ENCODE results near the gene LPAR2.

Gene LPAR2

GRCh38 chr19:19657397-19657783 lies 29.4 kb upstream of the LPAR2 start:
- no peak for DNase-seq
- Histone ChIP-seq H3K27ac (ENCODE audit: low read length) (no peak overlapping the region), H3K9me2 (replicated peaks; ENCODE audit: insufficient read depth, low read length) (no peaks in the 10 kb centered on the region), H3K27me3 (replicated peaks; ENCODE audit: insufficient read depth, low read length) (no peaks in the 10 kb centered on the region), H3K4me1 (ENCODE audit: low read length) (0 out of 2 replicates have a peak, but pooled peaks cover 2% of the 10 kb centered on the region), H3K4me3 (ENCODE audit: low read length) (no peak overlapping the region), H3K79me2 (ENCODE audit: low read length) (peaks cover 28% of the 10 kb centered on the region), H3K4me2 (ENCODE audit: low read depth, low read length) (no peak overlapping the region), H3K9ac (ENCODE audit: low read length) (no peak overlapping the region), H3K9me3 (replicated peaks; ENCODE audit: insufficient read depth, low read length) (no peaks in the 10 kb centered on the region), H3F3A (ENCODE audit: insufficient read depth, low read length) (no peaks in the 10 kb centered on the region), H3K36me3 (replicated peaks; ENCODE audit: insufficient read depth, low read length) (peaks cover 5% of the 10 kb centered on the region; the same call in 1 of the 2 replicates), H4K20me1 (ENCODE audit: insufficient read depth, low read length) (no peaks in the 10 kb centered on the region), H2AFZ (ENCODE audit: low read length) (no peak overlapping the region)
- no peak for TF ChIP-seq EZH2phosphoT487 (IDR thresholded peaks at IDR 0.05; ENCODE audit: low read length)
- no peak for TF ChIP-seq EZH2 (optimal IDR thresholded peaks at IDR 0.05; ENCODE audit: low read depth, low read length)
- TF ChIP-seq CTCF (IDR thresholded peaks at IDR 0.05; ENCODE audit: low read length) = no peak

DNA sequence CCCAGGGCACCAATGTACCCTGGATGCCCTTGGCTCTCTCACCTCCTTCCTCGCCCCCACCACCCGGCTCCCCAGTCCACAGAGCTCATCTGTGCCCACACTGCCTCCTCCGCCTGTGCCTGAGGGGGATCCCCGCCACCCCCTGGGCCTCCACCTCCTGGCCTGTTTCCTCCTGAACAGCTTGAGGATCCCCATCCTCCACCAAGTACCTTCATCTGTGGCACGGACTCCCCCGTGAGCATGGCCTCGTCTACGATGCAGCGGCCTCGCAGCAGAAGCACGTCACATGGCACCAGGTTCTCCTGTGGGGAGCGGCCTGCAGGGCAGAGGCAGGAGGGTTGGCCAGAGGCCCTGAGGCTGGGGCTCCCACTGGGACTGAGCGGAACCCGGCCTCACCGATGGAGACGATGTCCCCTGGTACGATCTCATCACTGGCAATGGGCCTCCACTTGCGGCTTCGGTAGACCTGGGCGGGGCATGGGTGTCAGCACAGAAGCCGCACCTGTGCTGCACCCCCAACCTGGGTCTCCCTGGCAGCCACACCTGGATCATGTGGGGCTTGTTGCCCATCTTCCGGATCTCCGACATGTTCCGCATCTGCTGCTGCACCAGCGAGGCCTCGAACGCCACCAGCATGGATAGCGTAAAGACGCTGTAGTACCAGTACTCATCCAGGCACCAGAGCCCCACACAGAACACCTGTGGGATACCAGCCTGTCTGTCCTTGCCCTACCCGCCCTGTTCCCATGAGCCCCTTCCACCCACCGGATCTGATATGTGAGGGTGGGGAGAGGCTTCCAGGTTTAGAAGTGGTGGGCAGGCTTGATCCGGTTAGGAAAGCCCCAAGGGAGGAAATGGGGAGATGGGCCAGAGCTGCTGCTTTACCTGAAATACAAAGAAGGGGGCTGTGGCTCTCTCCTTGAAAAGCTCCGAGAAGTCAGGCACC lies 28.7 kb upstream of the LPAR2 start:
- no peaks in the 10 kb centered on the region for H4K20me1 ChIP-seq (ENCODE audit: insufficient read depth, low read length)
- peaks cover 21% of the 10 kb centered on the region for H3K79me2 ChIP-seq (ENCODE audit: low read length)
- H2AFZ ChIP-seq (ENCODE audit: low read length) = no peak overlapping the region
- H3K4me1 ChIP-seq (ENCODE audit: low read length) = no peaks in the 10 kb centered on the region
- H3K9me3 ChIP-seq (replicated peaks; ENCODE audit: insufficient read depth, low read length) = no peaks in the 10 kb centered on the region
- DNase-seq = no peak
- no peak overlapping the region for H3K9ac ChIP-seq (ENCODE audit: low read length)
- peaks cover 5% of the 10 kb centered on the region; the same call in 1 of the 2 replicates for H3K36me3 ChIP-seq (replicated peaks; ENCODE audit: insufficient read depth, low read length)
- H3K9me2 ChIP-seq (replicated peaks; ENCODE audit: insufficient read depth, low read length) = no peaks in the 10 kb centered on the region
- no peak overlapping the region for H3K4me3 ChIP-seq (ENCODE audit: low read length)
- no peak overlapping the region for H3K27ac ChIP-seq (ENCODE audit: low read length)
- H3F3A ChIP-seq (ENCODE audit: insufficient read depth, low read length) = no peaks in the 10 kb centered on the region
- TF ChIP-seq EZH2 (optimal IDR thresholded peaks at IDR 0.05; ENCODE audit: low read depth, low read length) = no peak
- no peak for TF ChIP-seq CTCF (IDR thresholded peaks at IDR 0.05; ENCODE audit: low read length)
- TF ChIP-seq EZH2phosphoT487 (IDR thresholded peaks at IDR 0.05; ENCODE audit: low read length) = no peak
- no peaks in the 10 kb centered on the region for H3K27me3 ChIP-seq (replicated peaks; ENCODE audit: insufficient read depth, low read length)
- H3K4me2 ChIP-seq (ENCODE audit: low read depth, low read length) = no peak overlapping the region

DNA sequence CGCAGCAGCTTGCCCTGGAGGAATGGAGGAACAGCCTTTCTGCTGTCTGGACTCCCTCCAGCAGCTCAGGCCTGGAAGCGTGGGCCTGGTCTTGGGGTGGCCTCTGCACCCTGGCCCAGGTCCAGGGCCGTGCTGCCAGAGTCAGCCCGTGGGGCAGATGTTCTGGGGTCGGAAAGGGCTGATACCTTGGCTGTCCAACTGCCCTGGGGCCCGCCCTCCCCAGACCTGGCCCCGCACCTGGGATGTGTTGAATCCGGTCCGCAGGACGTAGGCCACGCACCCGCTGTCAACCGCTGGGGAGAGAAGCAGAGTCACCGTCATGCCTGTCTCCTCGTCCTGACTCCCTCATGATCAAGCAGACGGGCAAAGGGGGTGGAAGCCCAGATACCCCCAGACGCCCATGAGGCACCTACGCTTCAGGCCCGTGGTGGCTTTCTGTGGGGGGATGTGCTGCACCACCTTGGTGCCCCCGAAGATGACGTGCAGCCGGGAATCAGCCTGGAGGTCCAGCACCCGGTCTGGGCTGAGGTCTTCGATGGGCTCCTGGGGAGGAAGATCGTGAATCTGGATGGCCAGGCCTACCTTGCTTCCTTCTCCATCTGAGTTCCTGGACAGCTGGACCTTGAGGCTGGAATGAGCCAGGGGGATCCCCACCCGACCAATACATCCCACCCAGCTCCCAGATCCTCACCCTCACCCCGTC lies 27.8 kb upstream of the LPAR2 start:
- no peaks in the 10 kb centered on the region for H3F3A ChIP-seq (ENCODE audit: insufficient read depth, low read length)
- TF ChIP-seq CTCF (IDR thresholded peaks at IDR 0.05; ENCODE audit: low read length) = no peak
- no peak for TF ChIP-seq EZH2 (optimal IDR thresholded peaks at IDR 0.05; ENCODE audit: low read depth, low read length)
- TF ChIP-seq EZH2phosphoT487 (IDR thresholded peaks at IDR 0.05; ENCODE audit: low read length) = no peak
- no peaks in the 10 kb centered on the region for H3K9me3 ChIP-seq (replicated peaks; ENCODE audit: insufficient read depth, low read length)
- H4K20me1 ChIP-seq (ENCODE audit: insufficient read depth, low read length) = no peaks in the 10 kb centered on the region
- peaks cover 13% of the 10 kb centered on the region; the same call in 1 of the 2 replicates for H3K79me2 ChIP-seq (ENCODE audit: low read length)
- no peak overlapping the region for H3K9ac ChIP-seq (ENCODE audit: low read length)
- H2AFZ ChIP-seq (ENCODE audit: low read length) = no peak overlapping the region
- no peak overlapping the region for H3K4me2 ChIP-seq (ENCODE audit: low read depth, low read length)
- H3K27me3 ChIP-seq (replicated peaks; ENCODE audit: insufficient read depth, low read length) = no peaks in the 10 kb centered on the region
- DNase-seq = no peak
- no peak overlapping the region for H3K27ac ChIP-seq (ENCODE audit: low read length)
- no peak overlapping the region for H3K4me3 ChIP-seq (ENCODE audit: low read length)
- peaks cover 5% of the 10 kb centered on the region for H3K36me3 ChIP-seq (replicated peaks; ENCODE audit: insufficient read depth, low read length)
- no peaks in the 10 kb centered on the region for H3K4me1 ChIP-seq (ENCODE audit: low read length)
- no peaks in the 10 kb centered on the region for H3K9me2 ChIP-seq (replicated peaks; ENCODE audit: insufficient read depth, low read length)

All from MM.1S (cell line).